Measurements from ENCODE around the gene HIRIP3.

DNA sequence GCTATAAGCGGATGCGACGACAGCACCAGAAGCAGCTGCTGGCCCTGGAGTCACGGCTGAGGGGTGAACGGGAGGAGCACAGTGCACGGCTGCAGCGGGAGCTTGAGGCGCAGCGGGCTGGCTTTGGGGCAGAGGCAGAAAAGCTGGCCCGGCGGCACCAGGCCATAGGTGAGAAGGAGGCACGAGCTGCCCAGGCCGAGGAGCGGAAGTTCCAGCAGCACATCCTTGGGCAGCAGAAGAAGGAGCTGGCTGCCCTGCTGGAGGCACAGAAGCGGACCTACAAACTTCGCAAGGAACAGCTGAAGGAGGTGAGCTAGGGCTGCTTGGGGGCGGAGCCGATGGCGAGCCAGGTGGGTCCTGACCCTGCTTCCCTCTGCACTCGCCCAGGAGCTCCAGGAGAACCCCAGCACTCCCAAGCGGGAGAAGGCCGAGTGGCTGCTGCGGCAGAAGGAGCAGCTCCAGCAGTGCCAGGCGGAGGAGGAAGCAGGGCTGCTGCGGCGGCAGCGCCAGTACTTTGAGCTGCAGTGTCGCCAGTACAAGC lies 10.1 kb downstream of the HIRIP3 start:
- TF ChIP-seq EZH2 (IDR thresholded peaks at IDR 0.05) (no peak), EZH2phosphoT487 (IDR thresholded peaks at IDR 0.05) (no peak)
- TF ChIP-seq, protein P1, sequence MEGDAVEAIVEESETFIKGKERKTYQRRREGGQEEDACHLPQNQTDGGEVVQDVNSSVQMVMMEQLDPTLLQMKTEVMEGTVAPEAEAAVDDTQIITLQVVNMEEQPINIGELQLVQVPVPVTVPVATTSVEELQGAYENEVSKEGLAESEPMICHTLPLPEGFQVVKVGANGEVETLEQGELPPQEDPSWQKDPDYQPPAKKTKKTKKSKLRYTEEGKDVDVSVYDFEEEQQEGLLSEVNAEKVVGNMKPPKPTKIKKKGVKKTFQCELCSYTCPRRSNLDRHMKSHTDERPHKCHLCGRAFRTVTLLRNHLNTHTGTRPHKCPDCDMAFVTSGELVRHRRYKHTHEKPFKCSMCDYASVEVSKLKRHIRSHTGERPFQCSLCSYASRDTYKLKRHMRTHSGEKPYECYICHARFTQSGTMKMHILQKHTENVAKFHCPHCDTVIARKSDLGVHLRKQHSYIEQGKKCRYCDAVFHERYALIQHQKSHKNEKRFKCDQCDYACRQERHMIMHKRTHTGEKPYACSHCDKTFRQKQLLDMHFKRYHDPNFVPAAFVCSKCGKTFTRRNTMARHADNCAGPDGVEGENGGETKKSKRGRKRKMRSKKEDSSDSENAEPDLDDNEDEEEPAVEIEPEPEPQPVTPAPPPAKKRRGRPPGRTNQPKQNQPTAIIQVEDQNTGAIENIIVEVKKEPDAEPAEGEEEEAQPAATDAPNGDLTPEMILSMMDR (IDR thresholded peaks at IDR 0.05), result no peak
